HG02943 (cell line): ENCODE measurements around the gene LRRC8D.
"Not testable (repeated sequence)": the region's sequence is repeated elsewhere in the genome, so short reads cannot be mapped to it uniquely, and the experiment has no call there.

ENCODE experiments used
- ATAC-seq: cut with Tn5 transposase; IDR thresholded peaks from one replicate; pipeline ENCODE4 v1.9.1; 2021; ENCODE audit warnings: mild to moderate bottlenecking, low read depth, moderate library complexity; ENCODE audit not compliant: unreplicated experiment

The LRRC8D gene

DNA sequence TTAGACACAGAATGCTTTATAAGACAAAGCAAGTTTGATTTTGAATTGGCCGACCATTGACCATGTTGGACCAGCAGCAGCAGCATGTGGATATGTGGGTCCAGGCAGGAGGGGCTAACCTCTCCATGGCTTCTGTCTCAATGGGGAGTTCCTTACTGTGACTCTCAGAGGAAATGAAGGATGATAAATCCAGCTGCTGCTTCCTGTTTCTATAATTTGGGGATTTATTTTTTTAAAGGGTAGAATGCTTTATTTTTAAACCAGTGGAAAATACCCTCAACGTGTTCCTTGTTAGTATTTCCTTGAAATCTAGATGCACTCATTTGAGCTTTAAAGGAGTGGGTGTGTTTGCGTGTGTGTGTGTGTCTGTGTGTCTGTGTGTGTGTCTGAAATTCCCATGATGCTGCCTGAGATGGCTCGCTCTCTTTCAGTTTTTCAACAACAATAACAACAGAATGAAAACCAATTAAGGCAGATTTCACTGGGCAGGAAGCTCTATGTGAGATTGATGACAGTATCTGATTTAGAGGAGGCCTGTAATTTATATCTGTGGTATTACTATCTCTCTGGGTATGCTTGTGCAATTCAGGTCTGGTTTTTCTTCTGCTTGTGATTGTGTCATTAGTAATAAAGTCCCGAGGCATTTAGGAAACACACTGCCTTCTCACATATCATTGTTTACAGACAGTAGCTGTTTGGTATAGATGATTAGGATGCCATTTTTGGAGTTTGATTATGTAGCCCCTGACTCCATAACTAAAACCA is 88.0 kb downstream of the LRRC8D start:
- no peak for ATAC-seq

DNA sequence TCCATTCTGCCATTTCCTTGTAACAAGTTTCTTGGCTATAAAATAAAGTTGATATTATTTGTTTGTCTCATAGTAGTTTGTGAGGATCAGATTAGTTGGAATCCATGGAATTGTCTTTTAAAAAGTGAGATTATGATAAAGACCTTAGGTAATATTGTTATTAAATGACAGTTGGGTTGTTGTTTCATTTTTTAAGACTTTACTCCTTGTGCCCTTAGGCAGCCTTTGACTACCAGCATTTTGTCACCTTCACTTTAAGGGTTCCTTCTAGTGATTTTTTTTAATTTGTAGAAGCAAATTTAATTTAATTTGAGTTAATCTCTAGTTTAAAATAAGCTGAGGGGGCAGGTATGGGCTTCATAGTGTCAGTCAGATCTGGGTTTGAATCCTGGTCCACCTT is 89.4 kb downstream of the LRRC8D start:
- no peak for ATAC-seq

DNA sequence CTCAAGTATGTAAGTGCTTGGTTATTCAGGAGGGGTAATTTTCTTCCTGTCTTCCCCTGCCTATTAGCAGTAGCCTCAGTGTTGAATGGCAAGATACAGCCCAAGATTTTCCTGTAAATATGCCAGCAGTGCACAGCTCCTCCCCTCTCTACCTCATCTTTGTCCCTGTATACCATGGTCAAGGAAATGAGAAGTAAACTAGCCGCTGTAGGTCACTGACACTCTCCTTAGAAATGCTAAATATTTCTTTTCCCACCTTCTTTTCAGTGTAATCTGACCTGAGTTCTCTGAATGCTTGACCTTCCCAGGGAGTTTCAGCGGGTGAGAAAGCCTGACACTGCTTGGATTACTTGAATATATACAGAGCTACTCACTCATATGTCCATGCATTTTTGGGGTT is 89.9 kb downstream of the LRRC8D start:
- ATAC-seq = no peak

DNA sequence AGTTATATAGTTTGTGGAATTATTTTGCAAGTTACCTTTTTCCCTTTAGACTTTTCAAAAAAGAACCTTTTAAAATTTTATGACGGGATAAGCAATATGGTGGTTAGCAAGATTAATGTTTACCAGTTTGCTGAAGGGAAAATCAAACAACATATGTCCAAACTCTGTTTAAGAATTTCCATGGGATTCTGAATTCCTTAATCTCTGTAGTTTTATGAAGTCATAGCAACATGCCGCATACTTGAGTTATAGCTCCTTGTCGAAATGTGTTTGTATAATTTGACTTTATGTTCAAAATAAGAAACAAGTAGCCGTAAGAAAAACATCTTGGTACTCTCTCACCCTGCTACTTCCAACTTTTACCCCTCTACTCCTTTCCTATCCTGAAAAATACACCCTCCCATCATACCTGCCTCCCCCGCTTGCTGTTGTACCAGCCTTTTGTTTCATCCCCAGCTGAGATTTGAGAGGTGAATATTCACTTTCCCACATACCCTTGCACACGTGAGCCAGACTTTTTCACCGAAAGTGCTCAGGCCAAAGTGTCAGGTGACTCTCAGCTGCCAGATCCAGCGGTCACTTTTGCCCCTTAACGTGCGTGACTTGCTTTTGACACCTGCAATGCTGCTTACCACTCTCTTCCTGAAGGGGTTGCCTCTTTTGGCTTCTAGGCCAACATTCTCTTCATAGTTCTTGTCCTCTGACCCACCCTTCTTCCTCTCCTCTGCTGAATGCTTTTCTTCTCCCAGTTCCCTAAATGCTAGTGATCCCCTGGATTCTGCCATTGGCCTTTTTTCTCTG is 90.6 kb downstream of the LRRC8D start:
- no peak for ATAC-seq

DNA sequence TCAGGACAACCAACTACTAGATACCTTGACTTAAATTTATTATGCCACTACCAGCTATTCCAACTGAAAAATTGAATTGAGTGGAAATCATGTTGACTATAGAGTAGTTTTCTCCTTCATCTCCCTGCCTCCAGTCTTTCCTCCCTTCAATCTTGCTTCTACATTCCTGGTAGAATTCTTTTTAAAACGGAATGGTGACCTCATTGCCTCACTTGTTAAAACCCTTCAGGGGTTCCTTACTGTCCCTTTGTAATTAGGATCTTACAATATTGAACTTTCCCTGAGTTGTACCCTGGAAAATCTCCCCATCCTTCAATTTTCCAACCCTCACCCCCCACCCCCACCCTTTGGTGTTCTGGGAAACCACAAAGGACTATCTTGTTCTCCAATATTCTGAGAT is 91.2 kb downstream of the LRRC8D start:
- ATAC-seq = no peak

DNA sequence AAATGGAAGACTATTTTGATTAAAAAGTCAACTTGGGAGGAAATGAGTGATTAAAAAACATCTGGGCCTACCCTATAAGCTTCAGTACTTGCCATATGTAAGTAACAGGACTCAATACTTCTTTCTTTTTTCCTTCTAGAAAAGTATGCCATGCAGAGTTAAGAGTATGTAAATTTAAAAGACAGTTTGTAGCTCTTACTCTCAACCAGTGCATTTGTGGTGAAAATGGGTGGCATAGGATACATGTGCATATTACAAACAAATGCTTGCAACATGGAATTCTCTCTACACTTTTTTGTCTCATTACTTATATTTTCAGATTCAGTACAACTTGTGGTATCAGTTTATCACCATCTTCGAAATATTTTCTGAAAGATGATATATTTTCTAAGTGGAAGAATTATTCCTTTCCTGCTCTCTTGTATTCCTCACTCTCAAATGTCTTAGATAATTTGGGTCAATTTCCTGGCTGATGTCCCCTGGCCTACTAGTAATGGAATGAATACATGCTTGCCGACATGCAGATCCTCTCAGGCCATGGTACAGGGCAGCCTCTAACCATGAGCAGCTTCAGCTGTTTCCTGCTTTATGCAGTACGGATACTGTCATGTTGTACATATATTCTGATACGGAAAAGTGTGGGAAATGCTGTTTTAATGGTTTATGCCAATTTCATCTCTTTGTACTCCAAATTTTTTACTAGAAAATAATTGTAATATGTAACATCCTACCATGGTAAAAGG is 92.7 kb downstream of the LRRC8D start:
- ATAC-seq = no peak

DNA sequence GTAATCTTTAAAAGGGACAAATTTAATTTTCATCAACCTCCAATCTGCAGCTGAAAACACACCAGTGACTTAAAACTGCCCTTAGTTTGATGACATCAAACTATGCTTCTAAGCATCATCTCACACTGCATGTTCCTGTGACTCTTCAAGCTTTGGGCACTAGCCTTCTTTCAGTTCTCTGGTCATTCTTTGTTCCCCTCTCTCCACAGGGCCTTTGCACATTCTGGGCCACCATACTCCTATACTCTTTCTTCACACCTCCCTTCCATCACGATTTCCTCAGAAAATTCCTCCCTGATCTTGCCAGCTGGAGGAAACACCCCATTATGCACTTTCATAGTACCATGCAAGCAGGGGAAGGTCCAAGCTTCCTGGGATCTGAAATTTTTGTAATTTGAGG is 96.5 kb downstream of the LRRC8D start:
- ATAC-seq = no peak

DNA sequence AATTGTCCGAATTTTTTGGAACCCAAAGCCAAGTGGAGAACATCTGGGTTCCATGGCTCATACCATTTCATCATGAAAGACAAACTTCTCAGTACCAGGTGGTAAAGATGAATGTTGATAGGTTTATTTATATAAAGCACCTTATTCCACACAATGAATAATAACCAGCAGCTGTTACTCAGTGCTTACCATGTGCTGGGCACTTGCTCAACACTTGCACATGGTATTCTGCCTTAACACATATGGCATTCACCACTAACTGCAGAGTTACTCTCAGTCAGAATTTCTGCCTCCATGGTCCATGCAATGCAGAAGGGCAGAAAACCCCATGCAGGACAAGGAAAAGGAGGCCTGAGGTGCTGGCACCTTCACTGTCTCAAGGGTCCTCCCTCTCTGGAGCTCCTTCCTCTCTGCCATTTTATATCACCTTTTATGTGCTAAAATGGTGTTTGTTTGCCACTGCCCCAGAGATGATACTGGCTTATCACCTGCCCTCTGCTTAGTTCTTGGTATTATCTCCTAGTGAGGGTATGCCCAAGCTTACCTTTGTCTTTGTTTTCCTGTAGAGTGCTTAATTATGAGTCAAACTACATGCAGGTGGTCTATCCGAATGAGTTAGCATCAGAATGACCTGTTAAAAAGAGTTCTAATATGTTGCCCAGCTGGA is 97.4 kb downstream of the LRRC8D start:
- no peak for ATAC-seq

DNA sequence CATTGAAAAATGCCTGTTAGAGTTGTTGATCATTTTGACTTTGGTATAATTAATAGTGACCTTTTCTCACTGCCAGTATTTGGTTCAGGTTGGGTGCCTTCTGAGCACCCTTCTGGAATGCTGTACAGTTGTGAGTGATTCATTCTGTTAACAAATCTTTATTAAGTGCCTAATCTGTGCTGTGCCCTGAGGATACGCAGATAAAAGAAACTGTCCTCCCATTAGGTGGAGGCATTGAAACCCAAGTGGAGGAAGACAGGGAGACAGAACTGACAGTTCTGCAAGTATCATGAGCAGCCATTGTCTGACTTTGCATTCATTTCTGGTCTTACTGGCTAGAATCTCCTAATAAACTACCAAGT is 97.9 kb downstream of the LRRC8D start:
- no peak for ATAC-seq

DNA sequence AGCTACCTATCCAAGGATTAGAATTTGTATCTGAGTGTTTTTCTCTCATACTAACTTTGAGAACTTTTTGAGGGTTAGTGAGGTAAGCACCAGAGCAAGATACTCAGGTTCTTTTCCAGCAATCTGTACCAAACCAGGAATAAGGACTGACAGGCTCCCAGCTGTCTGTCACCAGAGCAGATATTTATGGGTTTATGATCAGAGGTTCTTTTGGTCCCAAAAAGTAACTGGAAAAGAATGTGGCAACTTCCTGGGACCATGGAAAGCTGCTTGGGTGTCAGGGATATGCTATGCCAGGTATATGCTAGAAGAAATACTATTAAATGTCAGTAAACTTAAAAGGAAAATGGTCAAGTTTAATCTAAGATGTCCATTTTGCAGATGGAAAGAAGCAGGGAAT is 98.3 kb downstream of the LRRC8D start:
- no peak for ATAC-seq

DNA sequence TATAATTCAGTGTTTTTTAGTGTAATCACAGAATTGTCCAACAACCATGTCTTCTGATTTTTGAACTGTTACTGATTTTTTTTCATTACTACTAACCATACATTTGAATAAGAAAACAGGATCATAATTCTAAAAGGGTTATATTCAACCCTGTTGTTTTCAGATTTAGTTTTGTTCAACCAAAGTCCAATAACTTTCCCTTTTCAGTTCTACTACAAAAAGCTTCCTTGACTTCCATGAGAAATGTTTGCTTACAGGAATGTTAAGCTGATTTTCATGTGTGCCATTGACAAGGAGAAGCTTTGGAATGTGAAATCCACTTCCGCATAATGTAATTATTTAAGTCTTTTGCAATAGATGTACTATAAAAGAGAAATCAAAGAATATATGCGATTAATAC is 102.1 kb downstream of the LRRC8D start:
- ATAC-seq = no peak

DNA sequence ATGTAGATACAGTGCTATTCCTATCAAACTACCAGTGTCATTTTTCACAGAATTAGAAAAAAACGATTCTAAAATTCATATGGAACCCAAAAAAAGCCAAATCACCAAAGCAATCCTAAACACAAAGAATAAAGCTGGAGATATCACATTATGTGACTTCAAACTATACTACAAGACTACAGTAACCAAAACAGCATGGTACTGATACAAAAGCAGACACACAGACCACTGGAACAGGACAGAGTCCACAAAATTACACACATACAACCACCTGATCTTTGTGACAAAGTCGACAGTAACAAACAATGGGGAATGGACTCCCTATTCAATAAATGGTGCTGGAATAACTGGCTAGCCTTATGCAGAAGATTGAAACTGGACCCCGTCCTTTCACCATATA is 102.7 kb downstream of the LRRC8D start:
- no peak for ATAC-seq

DNA sequence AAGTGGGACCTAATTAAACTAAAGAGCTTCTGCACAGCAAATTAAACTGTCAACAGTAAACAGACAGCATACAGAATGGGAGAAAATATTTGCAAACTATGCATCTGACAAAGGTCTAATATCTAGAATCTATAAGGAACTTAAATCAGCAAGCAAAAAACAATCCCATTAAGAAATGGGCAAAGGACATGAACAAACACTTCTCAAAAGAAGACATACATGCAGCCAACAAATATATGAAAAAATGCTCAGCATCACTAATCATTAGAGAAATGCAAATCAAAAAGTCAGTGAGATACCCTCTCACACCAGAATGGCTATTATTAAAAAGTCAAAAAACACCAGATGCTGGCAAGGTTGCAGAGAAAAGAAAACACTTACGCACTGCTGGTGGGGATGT is 103.2 kb downstream of the LRRC8D start:
- not testable (repeated sequence) for ATAC-seq

DNA sequence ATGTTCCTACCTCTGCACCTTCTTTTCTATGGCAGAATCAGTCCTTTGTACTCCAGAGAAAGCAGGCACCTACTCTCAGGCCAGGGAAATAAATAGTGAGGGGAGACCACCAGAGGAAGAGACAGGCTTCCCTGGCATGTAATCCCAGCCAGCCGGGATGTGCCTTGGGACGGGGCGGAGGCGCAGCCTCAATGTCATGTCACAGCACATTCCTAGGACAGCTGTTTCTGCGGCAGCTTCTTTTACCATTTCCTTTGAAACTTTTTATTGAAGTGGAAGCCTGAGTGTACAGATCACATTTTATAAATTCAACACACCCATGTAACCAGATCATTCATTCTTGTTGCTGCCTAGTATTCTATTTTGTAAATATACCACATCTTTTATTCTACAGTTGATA is 106.2 kb downstream of the LRRC8D start:
- no peak for ATAC-seq

DNA sequence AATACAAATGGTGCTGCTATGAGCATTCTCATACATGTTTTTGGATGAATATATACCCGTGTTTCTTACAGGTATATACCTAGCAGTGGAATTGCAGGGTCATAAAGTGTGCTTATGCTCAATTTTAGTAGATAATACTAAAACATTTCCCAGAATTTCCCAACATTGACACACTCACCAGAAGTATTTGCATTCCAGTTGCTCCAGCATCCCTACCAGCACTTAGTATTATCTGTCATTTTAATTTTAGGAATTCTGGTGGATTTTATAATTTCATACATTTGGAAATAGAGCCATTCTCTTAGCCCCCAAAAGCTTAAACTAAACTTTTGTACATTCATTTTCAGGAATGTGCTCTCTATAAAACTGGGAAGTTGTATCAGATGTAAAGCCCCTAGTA is 106.6 kb downstream of the LRRC8D start:
- no peak for ATAC-seq

DNA sequence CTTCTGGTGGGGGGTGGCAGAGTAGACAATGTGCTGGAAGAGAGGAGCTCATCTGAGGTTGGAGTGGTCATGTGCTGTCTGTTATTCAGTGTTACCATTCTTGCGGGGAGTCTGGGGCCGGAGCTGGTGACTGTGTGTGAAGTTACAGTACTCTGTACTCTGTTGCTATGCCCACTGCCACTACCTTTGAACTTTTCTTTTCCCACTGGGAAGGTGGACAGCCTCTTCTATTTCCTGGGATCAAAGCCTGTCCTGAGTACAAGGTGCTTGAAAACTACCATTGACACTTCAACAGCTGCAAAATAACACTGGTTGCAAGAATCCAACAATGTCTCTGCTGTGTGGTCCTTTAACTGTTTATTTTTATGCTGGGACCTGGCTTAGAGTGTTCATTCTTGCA is 107.7 kb downstream of the LRRC8D start:
- no peak for ATAC-seq

DNA sequence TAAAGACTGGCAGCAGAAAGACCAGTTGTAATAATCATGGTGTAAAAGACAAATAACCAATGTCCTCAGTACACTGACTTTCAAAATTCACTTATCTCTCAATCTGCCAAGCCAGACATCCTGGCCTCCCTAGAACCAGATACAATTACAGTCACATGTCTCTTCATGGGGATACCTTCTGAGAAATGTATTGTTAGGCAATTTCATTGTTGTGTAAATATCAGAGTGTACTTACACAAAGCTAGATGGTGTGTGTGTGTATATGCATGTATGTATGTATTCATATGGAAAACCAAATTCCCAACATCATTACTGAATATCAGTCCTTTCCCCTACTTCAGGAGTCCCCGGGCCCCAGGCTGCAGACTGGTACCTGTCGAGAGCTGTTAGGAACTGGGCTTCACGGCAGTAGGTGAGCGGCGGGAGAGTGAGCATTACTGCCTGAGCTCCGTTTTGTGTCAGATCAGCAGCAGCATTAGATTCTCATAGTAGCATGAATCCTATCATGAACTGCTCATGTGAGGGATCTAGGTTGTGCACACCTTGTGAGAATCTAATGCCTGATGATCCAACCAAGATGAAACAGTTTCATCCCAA is 108.7 kb downstream of the LRRC8D start:
- ATAC-seq = no peak

DNA sequence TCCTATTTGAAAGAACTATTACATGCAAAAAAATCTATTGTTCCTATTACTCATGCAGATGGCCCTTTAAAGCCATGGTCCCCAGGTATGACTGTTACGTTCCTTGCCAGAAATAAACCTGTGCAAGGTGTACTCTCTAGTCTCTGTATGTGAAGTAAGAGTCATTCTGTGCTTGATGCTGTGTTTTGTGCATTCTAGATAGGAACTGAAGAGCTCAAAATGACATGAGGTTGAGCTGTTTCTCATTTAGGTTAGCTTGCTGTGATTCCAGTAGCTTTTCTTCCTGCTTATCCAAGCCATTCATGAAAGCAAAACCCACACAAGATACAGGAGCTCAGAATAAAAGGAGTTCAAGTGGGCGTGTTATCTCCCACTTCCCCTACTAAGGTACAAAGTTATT is 109.7 kb downstream of the LRRC8D start:
- no peak for ATAC-seq

DNA sequence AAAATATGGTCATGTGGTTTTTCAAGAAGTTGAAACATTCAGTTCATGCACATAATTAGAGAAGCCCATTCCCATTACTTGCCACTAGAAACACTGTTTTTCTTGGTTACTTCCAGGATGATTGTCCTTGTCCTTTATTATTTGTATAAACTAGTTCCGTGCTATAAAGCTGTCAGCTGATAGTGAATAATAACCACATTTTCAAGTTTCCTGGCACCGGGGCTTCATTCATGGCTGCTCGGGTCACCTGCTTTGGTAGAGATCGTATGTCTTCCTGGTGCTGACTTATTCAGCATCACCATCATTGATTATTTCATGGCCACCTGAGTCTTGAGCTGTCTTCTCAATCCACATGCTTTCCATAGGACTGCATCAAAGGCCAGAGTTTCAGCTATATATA is 111.1 kb downstream of the LRRC8D start:
- ATAC-seq = no peak

DNA sequence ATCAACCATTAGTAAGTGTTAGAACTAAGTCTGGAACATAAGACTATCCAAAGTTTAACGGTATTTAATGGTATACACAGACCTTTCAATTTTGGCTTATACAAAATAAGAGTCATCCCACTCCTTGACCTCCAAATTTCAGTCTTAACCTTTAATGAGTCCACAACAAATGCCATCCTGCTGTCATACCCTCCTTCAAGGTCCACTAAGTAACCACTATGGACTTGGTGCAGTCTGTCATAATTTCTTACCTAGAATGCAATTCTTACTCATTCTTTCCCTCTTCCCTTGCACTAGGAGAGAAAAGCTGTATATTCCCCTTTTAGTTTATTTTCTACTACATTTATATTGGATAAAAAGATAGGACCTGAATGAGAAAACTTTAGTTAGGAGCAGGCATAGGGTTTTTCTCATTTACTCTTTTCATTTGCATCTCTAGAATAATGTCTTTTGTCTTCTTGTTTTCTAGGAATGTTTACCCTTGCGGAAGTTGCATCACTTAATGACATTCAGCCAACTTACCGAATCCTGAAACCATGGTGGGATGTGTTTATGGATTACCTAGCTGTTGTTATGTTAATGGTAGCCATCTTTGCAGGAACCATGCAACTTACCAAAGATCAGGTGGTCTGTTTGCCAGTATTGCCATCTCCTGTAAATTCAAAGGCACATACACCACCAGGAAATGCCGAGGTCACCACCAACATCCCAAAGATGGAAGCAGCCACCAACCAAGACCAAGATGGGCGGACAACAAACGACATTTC is 111.9 kb downstream of the LRRC8D start:
- no peak for ATAC-seq
